DND-41 (cell line): Measurements from ENCODE around the gene GPT2.

Source experiments
- ATAC-seq: fragments of 200-7000 bp; cut with Tn5 transposase; 3 replicates; pipeline ENCODE4 v1.9.1; 2021; ENCODE audit warnings: low read depth; ENCODE audit not compliant: insufficient read depth
- DNase-seq: peaks from one replicate; pipeline ENCODE4 v3.0.0-alpha.2; 2020
- H2AFZ ChIP-seq: 2 replicates; pipeline ENCODE4 v1.6.0; 2012; ENCODE audit warnings: low read depth, low read length
- H3K27ac ChIP-seq: 2 replicates; pipeline ENCODE4 v1.5.1; 2012; ENCODE audit warnings: low read length, inconsistent platforms
- H3K27me3 ChIP-seq: fragments of 200-600 bp; sonication (generic); 2 replicates; pipeline ENCODE4 v1.6.0; 2012; ENCODE audit warnings: low read length, mild to moderate bottlenecking, inconsistent platforms; ENCODE audit not compliant: insufficient read depth, poor library complexity
- H3K36me3 ChIP-seq: 2 replicates; pipeline ENCODE4 v1.5.1; 2012; ENCODE audit warnings: low read length, inconsistent platforms; ENCODE audit not compliant: insufficient read depth
- H3K4me1 ChIP-seq: 2 replicates; pipeline ENCODE4 v1.5.1; 2012; ENCODE audit warnings: mild to moderate bottlenecking, low read length; ENCODE audit not compliant: insufficient read depth
- H3K4me2 ChIP-seq: 2 replicates; pipeline ENCODE4 v1.6.0; 2012; ENCODE audit warnings: mild to moderate bottlenecking, moderate library complexity, low read length, inconsistent platforms; ENCODE audit not compliant: insufficient read depth
- H3K4me3 ChIP-seq, 2 experiments: fragments of 200-600 bp in 1 of 2; shearing (Covaris generic) in 1 of 2; 2 replicates each; pipeline ENCODE4 v1.5.1; 2012 to 2016; ENCODE audit warnings: inconsistent platforms in 2 of 2, low read length in 2 of 2, mild to moderate bottlenecking in 2 of 2, low read depth in 1 of 2, moderate library complexity in 1 of 2
- H3K79me2 ChIP-seq: 2 replicates; pipeline ENCODE4 v1.6.0; 2012; ENCODE audit warnings: low read length, inconsistent platforms; ENCODE audit not compliant: insufficient read depth
- H3K9ac ChIP-seq: 2 replicates; pipeline ENCODE4 v1.6.0; 2012; ENCODE audit warnings: low read depth, mild to moderate bottlenecking, inconsistent platforms, low read length, moderate library complexity
- H3K9me3 ChIP-seq: 2 replicates; pipeline ENCODE4 v1.5.1; 2012; ENCODE audit warnings: low read length, moderate library complexity, mild to moderate bottlenecking, inconsistent platforms; ENCODE audit not compliant: insufficient read depth, severe bottlenecking
- H4K20me1 ChIP-seq: 2 replicates; pipeline ENCODE4 v1.6.0; 2012; ENCODE audit warnings: low read length; ENCODE audit not compliant: insufficient read depth
- CTCF ChIP-seq: IDR thresholded peaks from 2 replicates; pipeline ENCODE4 v1.5.1; 2012; ENCODE audit warnings: borderline replicate concordance, low read length, moderate library complexity, mild to moderate bottlenecking; ENCODE audit not compliant: poor library complexity, severe bottlenecking; ENCODE audit errors: extremely low read depth
- EZH2 ChIP-seq: IDR thresholded peaks from 3 replicates; pipeline ENCODE4 v1.6.1; 2012; ENCODE audit warnings: borderline replicate concordance, low read depth, mild to moderate bottlenecking, moderate library complexity, low read length, inconsistent platforms; ENCODE audit not compliant: severe bottlenecking

The GPT2 gene

DNA sequence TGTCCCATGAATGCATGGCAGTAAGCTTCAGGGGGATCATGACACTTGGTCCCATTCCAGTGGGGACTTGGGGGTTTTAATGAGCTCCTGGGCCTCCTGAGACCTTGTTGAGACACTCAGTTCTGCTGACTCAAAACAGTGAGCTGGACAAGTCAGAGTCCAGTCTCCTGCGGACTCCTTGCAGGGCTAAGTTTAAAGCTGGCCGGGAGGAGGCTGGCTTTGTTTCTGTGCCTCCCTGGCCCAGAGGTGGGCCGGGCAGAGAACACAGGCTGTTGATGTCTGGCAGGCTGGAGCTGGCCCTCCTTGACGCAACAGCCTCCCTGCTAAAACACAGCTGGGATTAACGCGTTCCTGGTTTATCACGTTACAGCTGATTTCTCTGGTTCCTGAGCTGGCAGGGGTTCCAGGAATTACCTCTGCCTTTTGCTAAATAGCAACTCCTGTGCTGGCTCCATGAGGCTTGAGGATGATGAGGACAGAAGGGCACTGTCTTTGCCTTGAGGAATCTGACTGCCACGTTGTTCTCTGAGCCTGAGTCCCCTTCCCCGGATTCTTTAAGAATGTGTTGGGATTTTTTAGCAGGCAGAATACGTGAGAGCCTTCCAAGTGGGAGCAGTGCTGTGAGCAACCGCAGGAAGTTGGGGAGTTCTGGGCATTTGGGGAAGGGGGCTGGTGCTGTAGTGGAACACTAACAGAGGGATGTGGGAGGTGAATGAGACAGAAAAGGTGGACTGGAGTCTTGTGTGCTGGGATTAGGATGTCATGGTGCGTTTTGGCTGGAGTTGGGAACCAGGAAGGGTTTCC is 2.0 kb downstream of the GPT2 start:
- Histone ChIP-seq H4K20me1 (no peaks in the 10 kb centered on the region), H3K9me3 (no peaks in the 10 kb centered on the region), H3K4me1 (no peaks in the 10 kb centered on the region), H3K27me3 (no peaks in the 10 kb centered on the region), H3K36me3 (no peaks in the 10 kb centered on the region), H3K27ac (no peak overlapping the region), H3K79me2 (no peaks in the 10 kb centered on the region), H3K4me2 (no peak overlapping the region), H3K9ac (no peak overlapping the region), H3K4me3 (no peak overlapping the region), H2AFZ (no peak overlapping the region)
- TF ChIP-seq CTCF = no peak
- TF ChIP-seq EZH2 = no peak
- no peak for DNase-seq
- ATAC-seq = no peak

- H3K4me2 ChIP-seq = no peak overlapping the region
Observed at GRCh38 chr16:46886764-46887523, 2.8 kb downstream of the GPT2 start.

GRCh38 chr16:46887524-46887854 is 3.3 kb downstream of the GPT2 start:
- H3K4me1 ChIP-seq = no peaks in the 10 kb centered on the region
- H3K9ac ChIP-seq = no peak overlapping the region
- H3K4me2 ChIP-seq = no peak overlapping the region
- no peaks in the 10 kb centered on the region for H3K79me2 ChIP-seq
- H3K36me3 ChIP-seq = no peaks in the 10 kb centered on the region
- H2AFZ ChIP-seq = no peak overlapping the region
- H3K4me3 ChIP-seq = no peak overlapping the region
- no peaks in the 10 kb centered on the region for H3K27me3 ChIP-seq
- no peak for ATAC-seq
- no peaks in the 10 kb centered on the region for H4K20me1 ChIP-seq
- H3K27ac ChIP-seq = no peak overlapping the region
- H3K9me3 ChIP-seq = no peaks in the 10 kb centered on the region
- no peak for TF ChIP-seq CTCF
- no peak for TF ChIP-seq EZH2
- no peak for DNase-seq

More at GRCh38 chr16:46886764-46887523, 2.8 kb downstream of the GPT2 start:
- H3K4me1 ChIP-seq = no peaks in the 10 kb centered on the region
- H3K79me2 ChIP-seq = no peaks in the 10 kb centered on the region
- DNase-seq (no peak), ATAC-seq (no peak)
- H4K20me1 ChIP-seq = no peaks in the 10 kb centered on the region
- TF ChIP-seq EZH2 = no peak
- TF ChIP-seq CTCF = no peak
- H3K4me3 ChIP-seq = no peak overlapping the region
- no peaks in the 10 kb centered on the region for H3K36me3 ChIP-seq
- H2AFZ ChIP-seq = no peak overlapping the region
- H3K9me3 ChIP-seq = no peaks in the 10 kb centered on the region
- no peak overlapping the region for H3K9ac ChIP-seq
- H3K27ac ChIP-seq = no peak overlapping the region
- no peaks in the 10 kb centered on the region for H3K27me3 ChIP-seq
